ENCODE measurements around the gene ATP6V1F. TPM values are rescaled to one million over a fixed set of nuclear protein-coding genes. Genes with fewer than 3 reads are reported as not detected.
A peak's percentile ranks its signal among the peaks of the same experiment; 100 is the strongest.

Gene ATP6V1F
- polyA plus RNA-seq, 6 donors from 2014 or later: 341 to 599 (median 381) TPM

DNA sequence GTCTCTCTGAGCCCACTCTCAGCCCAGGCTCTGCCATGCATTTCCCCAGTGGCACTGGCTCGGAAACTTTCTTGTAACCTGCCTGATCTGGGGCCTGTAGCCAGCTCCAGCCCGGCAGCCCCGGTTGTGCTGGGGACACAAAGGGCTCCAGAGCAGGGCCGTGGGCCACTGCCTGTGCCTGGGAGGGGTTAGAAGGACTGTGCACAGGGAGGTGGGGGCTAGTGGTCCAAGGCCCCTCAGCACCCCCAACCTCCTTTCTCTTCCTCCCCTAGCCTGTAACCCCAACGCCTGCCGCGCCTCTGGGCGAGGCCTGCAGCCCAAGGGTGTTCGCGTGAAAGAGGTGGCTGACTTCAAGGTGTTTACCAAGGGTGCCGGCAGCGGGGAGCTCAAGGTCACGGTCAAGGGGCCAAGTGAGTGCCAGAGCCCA, 22.9 kb upstream of the ATP6V1F start:
- peaks cover 0 to 11% (median 0%) of the 10 kb centered on the region in 3 donors for H3K27me3 Mint-ChIP-seq
- no peak overlapping the region for H3K27ac Mint-ChIP-seq
- peaks cover 0 to 6% (median 0%) of the 10 kb centered on the region in 3 donors for H3K4me1 Mint-ChIP-seq
- H3K4me3 Mint-ChIP-seq: no peak overlapping the region
- H3K36me3 Mint-ChIP-seq: no peaks in the 10 kb centered on the region
- ATAC-seq (ENCODE audit: low read depth in 2 of 2) (no peak), DNase-seq (no peak)
- no peaks in the 10 kb centered on the region for H3K9me3 Mint-ChIP-seq

DNA sequence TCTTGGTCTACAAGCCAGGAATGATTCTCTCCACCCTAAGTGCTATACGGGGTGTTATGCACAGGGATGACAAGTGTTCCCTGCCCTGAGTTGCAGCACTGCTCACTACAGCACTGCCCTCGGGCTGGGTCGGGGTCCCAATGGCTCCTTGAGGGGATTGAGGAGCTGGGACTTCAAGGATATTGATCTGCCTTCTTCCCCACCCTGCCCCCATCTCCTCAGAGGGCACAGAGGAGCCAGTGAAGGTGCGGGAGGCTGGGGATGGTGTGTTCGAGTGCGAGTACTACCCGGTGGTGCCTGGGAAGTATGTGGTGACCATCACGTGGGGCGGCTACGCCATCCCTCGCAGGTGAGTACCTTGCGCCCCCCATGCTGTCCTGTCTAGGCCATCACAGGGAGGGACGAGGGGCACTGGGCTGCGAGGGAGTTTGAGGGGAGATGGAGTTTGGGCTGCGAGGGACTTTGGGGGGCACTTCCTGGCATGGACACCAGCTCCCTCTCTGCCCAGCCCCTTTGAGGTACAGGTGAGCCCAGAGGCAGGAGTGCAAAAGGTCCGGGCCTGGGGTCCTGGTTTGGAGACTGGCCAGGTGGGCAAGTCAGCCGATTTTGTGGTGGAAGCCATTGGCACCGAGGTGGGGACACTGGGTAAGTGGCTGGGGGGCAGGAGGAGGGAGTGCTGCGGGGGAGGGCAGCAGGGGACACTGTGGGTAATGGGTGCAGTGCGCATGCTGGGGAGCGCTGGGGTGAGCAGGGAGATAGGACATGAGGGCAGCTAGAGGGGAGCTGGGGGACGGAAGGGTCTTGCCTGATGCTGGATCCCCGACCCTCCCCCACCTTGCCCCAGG, 22.1 kb upstream of the ATP6V1F start:
- peaks cover 0 to 6% (median 0%) of the 10 kb centered on the region in 3 donors for H3K27me3 Mint-ChIP-seq
- H3K4me1 Mint-ChIP-seq: peaks cover 0 to 6% (median 0%) of the 10 kb centered on the region in 3 donors
- no peak overlapping the region for H3K4me3 Mint-ChIP-seq
- ATAC-seq (ENCODE audit: low read depth in 2 of 2): no peak
- no peaks in the 10 kb centered on the region for H3K9me3 Mint-ChIP-seq
- H3K36me3 Mint-ChIP-seq: no peaks in the 10 kb centered on the region
- peak overlapping the region in 1 of 6 donors; percentile 39 for H3K27ac Mint-ChIP-seq
- no peak for DNase-seq

GRCh38 chr7:128841171-128841690, 21.4 kb upstream of the ATP6V1F start:
- Mint-ChIP-seq H3K36me3 (no peaks in the 10 kb centered on the region), H3K4me3 (no peak overlapping the region), H3K27me3 (peaks cover 0 to 6% (median 0%) of the 10 kb centered on the region in 3 donors), H3K4me1 (peaks cover 0 to 6% (median 0%) of the 10 kb centered on the region in 3 donors), H3K9me3 (no peaks in the 10 kb centered on the region), H3K27ac (peak overlapping the region in 2 of 6 donors; percentile 15 to 39)
- no peak for DNase-seq
- peak; percentile 24 to 72 for ATAC-seq (ENCODE audit: low read depth in 2 of 2)

GRCh38 chr7:128841921-128842673, 20.6 kb upstream of the ATP6V1F start:
- peak; percentile 60 to 76 for ATAC-seq (ENCODE audit: low read depth in 2 of 2)
- H3K4me1 Mint-ChIP-seq: peaks cover 0 to 6% (median 0%) of the 10 kb centered on the region in 3 donors
- H3K27me3 Mint-ChIP-seq: no peaks in the 10 kb centered on the region
- peak; percentile 36 for DNase-seq
- no peak overlapping the region for H3K27ac Mint-ChIP-seq
- H3K4me3 Mint-ChIP-seq: peak overlapping the region in 3 of 8 donors; percentile 24 to 52 (median 38)
- H3K36me3 Mint-ChIP-seq: no peaks in the 10 kb centered on the region
- no peaks in the 10 kb centered on the region for H3K9me3 Mint-ChIP-seq

DNA sequence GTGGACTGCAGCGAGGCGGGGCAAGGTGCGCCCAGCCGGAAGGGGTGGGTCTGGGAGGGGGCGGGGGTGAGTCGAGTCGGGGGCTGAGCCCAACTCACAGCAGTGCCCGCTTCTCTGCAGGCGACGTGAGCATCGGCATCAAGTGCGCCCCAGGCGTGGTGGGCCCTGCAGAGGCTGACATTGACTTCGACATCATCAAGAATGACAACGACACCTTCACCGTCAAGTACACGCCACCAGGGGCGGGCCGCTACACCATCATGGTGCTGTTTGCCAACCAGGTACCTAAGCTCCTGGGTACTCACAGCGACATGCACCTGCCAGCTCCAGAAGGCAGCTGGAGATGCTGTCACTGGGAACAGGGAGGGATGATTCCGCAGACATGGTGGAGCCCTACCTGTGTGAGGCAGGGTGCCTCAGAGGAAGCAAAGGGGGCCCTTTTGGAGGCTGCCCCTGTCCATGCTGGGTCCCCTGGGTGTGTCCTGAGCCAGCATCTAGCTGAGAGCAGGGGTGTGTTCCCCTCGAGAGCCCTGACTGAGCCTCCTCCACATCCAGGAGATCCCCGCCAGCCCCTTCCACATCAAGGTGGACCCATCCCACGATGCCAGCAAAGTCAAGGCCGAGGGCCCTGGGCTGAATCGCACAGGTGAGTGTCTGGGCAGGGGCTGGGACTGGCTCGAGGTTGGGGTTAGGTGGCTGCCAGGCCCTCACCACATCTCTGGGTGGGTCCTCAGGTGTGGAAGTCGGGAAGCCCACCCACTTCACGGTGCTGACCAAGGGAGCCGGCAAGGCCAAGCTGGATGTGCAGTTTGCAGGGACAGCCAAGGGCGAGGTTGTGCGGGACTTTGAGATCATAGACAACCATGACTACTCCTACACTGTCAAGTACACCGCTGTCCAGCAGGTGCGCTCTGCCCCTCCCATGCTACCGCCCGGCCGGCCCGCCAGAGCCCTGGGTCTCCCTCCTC, 19.7 kb upstream of the ATP6V1F start:
- no peak for DNase-seq
- no peaks in the 10 kb centered on the region for H3K9me3 Mint-ChIP-seq
- no peaks in the 10 kb centered on the region for H3K36me3 Mint-ChIP-seq
- peaks cover 0 to 6% (median 0%) of the 10 kb centered on the region in 3 donors for H3K4me1 Mint-ChIP-seq
- no peak overlapping the region for H3K4me3 Mint-ChIP-seq
- no peaks in the 10 kb centered on the region for H3K27me3 Mint-ChIP-seq
- no peak overlapping the region for H3K27ac Mint-ChIP-seq
- ATAC-seq (ENCODE audit: low read depth in 2 of 2): no peak

DNA sequence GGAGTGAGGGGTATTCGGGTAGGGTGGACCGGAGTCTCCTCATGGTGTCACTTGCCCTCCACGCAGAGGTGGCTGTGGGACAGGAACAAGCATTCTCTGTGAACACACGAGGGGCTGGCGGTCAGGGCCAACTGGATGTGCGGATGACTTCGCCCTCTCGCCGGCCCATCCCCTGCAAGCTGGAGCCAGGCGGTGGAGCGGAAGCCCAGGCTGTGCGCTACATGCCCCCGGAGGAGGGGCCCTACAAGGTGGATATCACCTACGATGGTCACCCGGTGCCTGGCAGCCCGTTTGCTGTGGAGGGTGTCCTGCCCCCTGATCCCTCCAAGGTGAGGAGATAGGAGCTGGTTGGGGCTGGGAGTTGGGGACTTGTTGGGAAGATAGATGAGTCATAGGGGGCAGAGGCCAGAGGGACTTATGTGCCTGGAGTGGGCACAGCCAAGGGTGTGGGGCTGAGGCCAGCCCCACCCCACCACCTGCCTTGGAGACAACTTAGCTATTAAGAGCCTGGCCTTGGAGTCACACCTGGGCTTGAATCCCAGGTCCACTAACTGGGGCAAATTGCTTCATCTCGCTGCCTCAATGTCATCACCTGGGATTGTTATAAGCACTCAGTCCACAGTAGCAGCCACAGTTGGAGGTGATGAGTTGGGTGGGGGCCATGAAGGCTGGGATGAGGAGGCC, 18.6 kb upstream of the ATP6V1F start:
- H3K27ac Mint-ChIP-seq: no peak overlapping the region

DNA sequence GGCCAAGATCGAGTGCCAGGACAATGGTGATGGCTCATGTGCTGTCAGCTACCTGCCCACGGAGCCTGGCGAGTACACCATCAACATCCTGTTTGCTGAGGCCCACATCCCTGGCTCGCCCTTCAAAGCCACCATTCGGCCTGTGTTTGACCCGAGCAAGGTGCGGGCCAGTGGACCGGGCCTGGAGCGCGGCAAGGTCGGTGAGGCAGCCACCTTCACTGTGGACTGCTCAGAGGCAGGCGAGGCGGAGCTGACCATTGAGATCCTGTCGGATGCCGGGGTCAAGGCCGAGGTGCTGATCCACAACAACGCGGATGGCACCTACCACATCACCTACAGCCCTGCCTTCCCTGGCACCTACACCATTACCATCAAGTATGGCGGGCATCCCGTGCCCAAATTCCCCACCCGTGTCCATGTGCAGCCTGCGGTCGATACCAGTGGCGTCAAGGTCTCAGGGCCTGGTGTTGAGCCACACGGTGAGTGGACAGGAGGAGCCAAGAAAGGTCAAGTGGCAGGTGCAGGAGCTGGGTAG, 17.8 kb upstream of the ATP6V1F start:
- no peak for DNase-seq
- Mint-ChIP-seq H3K4me3 (no peak overlapping the region), H3K27me3 (peaks cover 0 to under 1% (median 0%) of the 10 kb centered on the region in 3 donors), H3K9me3 (no peaks in the 10 kb centered on the region), H3K4me1 (peaks cover 0 to 6% (median 0%) of the 10 kb centered on the region in 3 donors), H3K36me3 (no peaks in the 10 kb centered on the region), H3K27ac (no peak overlapping the region)
- no peak for ATAC-seq (ENCODE audit: low read depth in 2 of 2)

More for the DNA sequence above, 18.6 kb upstream of the ATP6V1F start:
- no peak overlapping the region for H3K4me3 Mint-ChIP-seq
- DNase-seq: no peak
- H3K4me1 Mint-ChIP-seq: peaks cover 0 to 6% (median 0%) of the 10 kb centered on the region in 3 donors
- H3K9me3 Mint-ChIP-seq: no peaks in the 10 kb centered on the region
- H3K27me3 Mint-ChIP-seq: no peaks in the 10 kb centered on the region
- H3K36me3 Mint-ChIP-seq: no peaks in the 10 kb centered on the region
- no peak for ATAC-seq (ENCODE audit: low read depth in 2 of 2)

DNA sequence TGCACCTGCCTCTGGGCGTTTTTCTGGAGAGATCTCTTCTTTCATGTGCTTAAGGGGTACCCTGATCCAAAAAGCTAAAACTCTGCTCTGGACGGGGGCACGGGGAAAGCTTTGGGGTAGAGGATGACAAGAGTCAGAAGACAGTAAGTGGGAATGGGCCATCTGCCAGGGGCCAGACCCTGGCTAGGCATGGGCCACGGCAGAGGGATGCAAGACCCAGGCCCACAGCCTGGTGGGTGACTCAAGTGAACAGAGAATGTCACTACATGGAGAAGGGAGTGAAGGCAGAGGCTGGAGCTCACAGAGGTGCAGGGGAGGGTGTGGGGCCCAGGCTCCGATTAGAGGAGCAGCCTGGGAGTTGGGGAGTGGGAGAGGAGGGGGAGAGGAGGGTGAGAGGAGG, 17.2 kb upstream of the ATP6V1F start:
- H3K36me3 Mint-ChIP-seq: no peaks in the 10 kb centered on the region
- no peak for DNase-seq
- H3K4me1 Mint-ChIP-seq: peaks cover 0 to 6% (median 0%) of the 10 kb centered on the region in 3 donors
- no peaks in the 10 kb centered on the region for H3K9me3 Mint-ChIP-seq
- H3K27me3 Mint-ChIP-seq: peaks cover 0 to 5% (median 0%) of the 10 kb centered on the region in 3 donors
- no peak overlapping the region for H3K27ac Mint-ChIP-seq
- H3K4me3 Mint-ChIP-seq: no peak overlapping the region
- no peak for ATAC-seq (ENCODE audit: low read depth in 2 of 2)

DNA sequence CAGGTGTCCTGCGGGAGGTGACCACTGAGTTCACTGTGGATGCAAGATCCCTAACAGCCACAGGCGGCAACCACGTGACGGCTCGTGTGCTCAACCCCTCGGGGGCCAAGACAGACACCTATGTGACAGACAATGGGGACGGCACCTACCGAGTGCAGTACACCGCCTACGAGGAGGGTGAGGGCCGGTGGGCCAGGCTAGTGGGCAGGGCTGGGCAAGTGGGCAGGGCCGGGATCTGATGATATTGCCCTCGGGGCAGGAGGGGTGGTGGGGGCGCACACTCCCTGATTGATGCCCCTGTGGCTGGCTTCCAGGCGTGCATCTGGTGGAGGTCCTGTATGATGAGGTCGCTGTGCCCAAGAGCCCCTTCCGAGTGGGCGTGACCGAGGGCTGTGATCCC, 16.7 kb upstream of the ATP6V1F start:
- ATAC-seq (ENCODE audit: low read depth in 2 of 2) (no peak), DNase-seq (no peak)
- H3K4me3 Mint-ChIP-seq: no peak overlapping the region
- H3K36me3 Mint-ChIP-seq: no peaks in the 10 kb centered on the region
- no peaks in the 10 kb centered on the region for H3K9me3 Mint-ChIP-seq
- peaks cover 0 to 5% (median 0%) of the 10 kb centered on the region in 3 donors for H3K27me3 Mint-ChIP-seq
- peaks cover 0 to 6% (median 0%) of the 10 kb centered on the region in 3 donors for H3K4me1 Mint-ChIP-seq
- no peak overlapping the region for H3K27ac Mint-ChIP-seq

DNA sequence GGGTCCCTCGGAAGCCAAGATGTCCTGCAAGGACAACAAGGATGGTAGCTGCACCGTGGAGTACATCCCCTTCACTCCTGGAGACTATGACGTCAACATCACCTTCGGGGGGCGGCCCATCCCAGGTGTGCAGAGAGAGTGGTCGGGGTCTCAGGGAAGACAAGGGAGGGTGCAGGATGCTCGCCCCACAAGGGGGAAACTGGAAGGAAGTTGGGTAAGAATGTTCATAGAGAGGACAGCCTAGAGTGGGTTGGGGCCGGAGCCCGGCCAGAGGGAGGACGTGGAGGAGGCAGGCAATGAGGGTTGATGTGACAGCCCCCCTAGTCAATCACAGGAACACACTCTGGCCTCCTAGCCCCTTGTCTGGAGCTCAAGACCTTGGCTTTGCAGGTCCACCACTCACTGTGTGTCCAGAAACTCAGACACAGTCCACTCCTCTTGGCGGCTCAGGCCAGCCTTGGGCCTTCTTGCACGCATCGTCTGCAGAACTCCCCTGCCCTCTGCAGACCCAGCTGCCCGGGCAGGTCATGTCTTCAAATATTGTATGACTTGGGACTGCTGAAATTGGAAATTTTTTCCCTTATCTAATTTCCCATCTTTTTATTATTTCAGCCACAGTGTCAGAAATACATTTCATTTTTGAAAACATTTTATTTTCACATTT, 15.7 kb upstream of the ATP6V1F start:
- Mint-ChIP-seq H3K27ac (peak overlapping the region in 1 of 6 donors; percentile 10), H3K4me3 (no peak overlapping the region)

GRCh38 chr7:128847721-128848211, 14.9 kb upstream of the ATP6V1F start:
- no peaks in the 10 kb centered on the region for H3K4me1 Mint-ChIP-seq
- peak overlapping the region in 1 of 6 donors; percentile 47 for H3K27ac Mint-ChIP-seq
- ATAC-seq (ENCODE audit: low read depth in 2 of 2) (no peak), DNase-seq (no peak)
- peaks cover 0 to 5% (median 0%) of the 10 kb centered on the region in 3 donors for H3K27me3 Mint-ChIP-seq
- H3K4me3 Mint-ChIP-seq: no peak overlapping the region
- no peaks in the 10 kb centered on the region for H3K36me3 Mint-ChIP-seq
- no peaks in the 10 kb centered on the region for H3K9me3 Mint-ChIP-seq

More for the DNA sequence above, 15.7 kb upstream of the ATP6V1F start:
- peaks cover 0 to 4% (median 0%) of the 10 kb centered on the region in 3 donors for H3K4me1 Mint-ChIP-seq
- no peak for DNase-seq
- no peak for ATAC-seq (ENCODE audit: low read depth in 2 of 2)
- no peaks in the 10 kb centered on the region for H3K36me3 Mint-ChIP-seq
- no peaks in the 10 kb centered on the region for H3K9me3 Mint-ChIP-seq
- H3K27me3 Mint-ChIP-seq: peaks cover 0 to 5% (median 0%) of the 10 kb centered on the region in 3 donors
